ENCODE measurements around the gene SGPP1.
"Not testable (repeated sequence)": the region's sequence is repeated elsewhere in the genome, so short reads cannot be mapped to it uniquely, and the experiment has no call there.

Gene SGPP1

DNA sequence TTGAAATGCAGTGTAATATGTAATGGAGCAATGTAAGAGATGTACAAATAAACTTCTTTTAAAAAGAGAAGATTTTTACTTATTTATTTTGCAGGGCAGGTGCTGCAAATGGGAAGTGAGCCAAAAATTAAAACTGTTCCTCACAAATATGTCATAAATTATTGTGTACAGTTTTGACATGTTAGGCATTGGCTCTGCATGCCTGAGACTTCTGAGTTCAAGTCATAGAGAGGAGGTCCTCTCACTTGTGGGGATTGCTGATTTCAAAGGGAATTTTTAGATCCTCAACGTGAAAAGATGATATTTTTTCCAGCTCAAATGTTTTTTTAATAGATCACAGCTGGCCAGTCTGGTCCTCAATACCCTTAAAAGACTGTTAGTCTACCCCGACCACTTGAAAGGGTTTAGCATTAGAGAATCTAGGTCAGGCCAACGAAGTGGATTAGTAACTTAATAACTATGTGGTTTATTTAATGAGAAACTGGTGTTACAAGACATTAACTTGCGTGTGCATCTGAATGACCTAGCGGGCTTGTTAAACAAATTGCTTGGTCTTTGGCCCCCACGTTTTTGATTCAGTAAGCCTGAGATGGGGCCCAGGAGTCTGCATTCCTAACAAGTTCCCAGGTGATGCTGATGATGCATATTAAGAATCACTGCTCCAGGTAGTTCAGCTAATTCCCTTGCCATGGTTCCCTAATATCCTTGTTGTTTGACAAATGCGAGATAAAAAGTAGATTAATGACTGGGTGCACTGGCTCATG, 55.3 kb downstream of the SGPP1 start:
- DNase-seq, result no peak

DNA sequence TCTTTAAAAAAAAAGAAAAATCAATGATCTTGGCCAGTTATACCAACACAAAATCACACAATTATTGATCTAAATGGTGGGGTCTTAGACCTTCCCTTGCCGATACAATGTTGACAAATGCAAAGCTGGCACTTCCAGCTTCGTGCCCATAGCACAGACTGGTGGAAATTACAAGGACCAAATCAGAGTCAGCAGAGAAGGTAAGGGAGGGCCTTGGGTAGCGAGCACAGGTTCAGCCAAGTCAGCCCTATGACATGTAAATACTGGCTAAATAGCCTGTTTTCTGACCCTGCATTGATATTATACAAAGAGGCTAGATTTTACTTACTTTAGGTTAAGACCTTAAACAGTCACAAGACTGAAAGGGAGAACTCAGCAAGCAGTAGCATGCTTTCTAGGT, 55.9 kb downstream of the SGPP1 start:
- no peak for DNase-seq

DNA sequence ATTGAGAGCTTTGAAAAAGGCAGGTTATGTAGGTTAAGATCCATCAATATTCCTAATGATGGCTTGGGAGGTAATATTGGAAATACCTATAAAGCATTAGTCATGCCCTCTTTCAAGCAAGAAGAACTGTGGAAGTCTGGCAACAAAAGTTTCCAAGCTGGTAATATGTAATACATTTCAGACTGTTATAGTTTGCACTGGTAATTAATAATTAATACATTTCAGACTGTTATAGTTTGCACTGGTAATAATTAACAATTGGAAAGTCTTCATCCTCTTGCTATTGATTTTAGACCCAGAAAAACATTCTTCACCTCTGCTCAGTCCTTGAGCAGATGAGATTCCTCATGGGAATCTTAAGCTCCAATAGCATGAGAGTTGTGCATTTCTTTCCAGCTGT, 57.2 kb downstream of the SGPP1 start:
- DNase-seq, result no peak

DNA sequence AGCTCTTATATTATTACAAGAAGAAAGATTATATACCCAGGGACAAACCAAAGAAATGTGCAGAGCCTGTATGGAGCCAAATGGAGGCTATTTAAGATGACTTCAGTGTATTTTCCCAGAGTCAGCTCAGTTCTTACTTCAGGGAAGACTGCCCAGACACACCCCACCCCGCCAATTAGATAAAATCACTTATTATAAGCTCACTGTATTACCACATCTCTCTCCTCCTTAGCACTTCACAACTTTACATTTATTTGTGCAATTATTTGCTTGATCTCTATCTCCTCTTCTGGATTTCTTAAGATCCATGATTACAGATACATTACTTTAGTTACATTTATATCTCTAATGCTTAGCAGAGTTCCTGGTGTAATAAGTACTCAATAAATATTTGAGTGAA, 61.5 kb downstream of the SGPP1 start:
- DNase-seq, result no peak

DNA sequence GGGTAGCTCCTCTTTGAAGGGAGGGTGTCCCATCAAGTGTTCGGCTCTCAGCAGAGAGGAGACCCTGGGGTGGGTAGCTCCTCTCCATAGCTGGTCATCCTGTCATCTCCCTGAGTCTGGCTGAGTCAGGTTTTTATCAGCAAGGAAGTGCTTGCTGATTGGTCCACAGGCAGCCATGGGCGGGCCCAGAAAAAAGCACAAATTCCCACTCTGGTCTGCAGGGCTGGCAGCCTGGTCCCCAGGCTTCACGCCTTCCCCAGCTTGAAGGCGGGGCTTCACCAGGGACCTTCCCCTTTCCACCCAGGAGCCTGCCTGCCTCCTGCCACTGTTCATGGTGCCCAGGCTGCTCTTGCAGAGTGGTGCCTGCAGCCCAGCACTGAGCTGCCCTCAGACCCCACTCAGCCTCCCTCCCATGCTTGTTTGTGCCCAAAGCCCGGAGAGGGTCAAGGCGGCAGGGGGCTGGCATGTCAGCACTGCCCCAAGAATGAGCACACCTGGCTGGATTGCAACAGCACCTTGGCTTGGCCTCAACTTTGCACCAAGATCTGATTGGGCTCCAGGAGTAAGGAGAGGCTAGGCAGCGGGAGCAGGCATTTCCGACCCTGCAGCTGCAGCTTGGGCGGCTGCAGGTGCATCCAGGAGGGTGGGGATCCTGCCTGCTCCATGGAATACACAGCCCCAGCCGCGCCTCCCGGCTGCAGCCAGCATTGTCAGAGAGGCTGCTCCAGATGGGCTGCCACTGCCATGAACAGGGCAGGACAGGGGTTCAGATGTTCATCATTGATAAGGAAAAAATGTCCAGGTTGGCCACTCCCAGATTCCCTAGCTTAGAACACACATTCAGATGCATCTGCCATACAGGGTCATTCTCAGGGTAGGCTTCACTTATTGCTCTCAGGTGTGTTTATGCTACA, 64.2 kb downstream of the SGPP1 start:
- DNase-seq, result no peak

DNA sequence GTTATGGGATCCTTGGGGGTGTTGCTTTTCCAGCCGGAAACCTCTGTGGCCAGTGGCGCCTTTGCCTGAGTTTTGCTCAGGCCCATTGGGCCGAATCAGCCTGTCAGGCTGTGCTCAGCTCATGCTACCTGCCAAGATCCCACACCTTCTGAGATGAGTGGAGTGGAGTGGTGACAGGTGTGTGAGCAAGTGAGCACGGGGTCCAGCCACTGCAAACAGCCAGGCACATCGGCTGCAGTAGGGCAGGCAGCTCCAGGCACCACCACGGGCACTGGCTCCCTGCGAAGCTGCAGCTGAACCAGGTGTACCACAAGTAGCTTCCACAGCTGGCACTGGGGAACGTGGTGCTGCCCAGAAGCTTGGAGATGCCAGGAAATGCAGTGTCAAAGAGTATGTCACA, 65.1 kb downstream of the SGPP1 start:
- no peak for DNase-seq

DNA sequence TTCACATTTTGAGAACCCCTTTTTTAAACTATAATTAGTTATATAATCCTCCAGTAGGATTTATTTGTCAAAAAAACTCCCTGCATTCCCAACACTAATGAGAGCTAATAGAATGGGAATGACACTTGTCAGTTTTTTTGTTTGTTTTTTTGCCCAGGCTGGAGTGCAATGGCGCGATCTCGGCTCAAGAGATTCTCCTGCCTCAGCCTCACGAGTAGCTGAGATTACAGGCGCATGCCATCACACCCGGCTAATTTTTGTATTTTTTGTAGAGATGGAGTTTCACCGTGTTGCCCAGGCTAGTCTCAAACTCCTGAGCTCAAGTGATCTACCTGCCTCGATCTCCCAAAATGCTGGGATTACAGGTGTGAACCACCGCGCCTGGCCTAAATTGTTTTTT, 66.0 kb downstream of the SGPP1 start:
- not testable (repeated sequence) for DNase-seq

DNA sequence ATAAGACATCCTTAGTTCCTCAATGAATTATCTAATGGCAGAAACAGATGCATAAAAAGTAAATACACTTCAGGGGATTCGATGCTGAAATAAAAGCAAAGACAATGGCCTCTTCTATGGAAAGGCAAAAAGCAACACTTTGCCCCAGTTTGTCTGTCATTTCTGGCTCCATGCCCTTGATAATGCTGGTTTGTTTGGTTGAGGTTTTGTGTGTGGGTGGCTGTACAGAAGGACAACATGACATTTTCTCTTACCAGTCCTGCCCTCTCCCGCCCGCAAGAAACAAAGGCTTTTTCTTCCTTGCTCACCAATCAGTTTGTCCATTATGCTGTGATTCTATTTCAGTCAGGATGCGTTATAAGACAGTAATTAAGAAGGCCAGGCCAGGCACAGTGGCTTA, 68.1 kb downstream of the SGPP1 start:
- DNase-seq, result no peak

DNA sequence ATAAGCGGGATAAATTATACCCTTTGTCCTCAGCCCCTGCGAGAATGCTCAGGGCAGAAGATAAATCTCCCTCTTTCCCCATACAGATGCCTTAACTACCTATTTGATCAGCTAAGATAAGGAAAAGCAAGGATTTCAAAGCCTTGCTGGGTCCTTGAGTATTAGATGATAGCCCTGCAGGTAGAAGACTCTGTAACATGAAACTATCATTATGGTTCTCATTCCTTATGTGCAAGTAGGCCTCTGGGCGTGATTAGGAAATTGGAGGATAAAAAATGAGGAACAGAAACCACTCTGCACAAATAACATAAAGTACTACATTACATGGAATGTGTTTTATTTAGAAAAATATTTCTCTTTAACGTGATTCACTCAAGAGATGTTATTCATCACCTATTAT, 71.7 kb downstream of the SGPP1 start:
- DNase-seq, result no peak

DNA sequence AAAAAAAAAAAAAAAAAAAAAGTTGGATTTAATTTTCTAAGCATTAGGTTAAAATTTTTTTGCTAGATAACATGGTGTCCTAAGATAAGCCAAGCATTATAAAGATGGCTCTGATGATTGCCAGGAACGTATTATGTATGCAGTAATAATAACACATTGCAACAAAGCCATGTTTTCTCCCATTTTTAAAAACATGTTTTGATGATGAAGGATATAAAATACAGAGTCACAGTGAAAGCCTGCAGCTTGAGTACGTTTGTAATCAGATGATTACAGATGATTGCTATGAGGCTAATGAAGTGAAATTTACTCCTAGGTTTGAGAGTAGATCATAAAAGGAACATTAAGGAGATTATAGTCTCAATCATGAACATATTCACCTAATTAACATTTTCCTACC, 72.9 kb downstream of the SGPP1 start:
- no peak for DNase-seq

DNA sequence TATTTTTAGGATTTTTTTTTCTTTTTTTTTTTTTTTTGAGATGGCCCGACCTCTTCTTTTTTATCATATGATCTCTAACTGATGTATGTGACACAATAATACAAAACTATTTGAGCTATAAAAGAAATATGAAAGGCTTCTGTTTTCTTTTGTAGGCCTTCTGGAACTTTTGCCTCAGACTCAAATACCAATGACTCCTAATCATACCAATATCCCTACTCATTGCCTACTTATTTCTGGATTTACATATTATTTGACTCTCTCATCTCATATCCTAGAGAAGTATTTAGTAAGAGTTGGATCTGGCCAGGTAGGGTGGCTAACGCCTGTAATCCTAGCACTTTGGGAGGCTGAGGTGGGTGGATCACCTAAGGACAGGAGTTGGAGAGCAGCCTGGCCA, 73.5 kb downstream of the SGPP1 start:
- no peak for DNase-seq

DNA sequence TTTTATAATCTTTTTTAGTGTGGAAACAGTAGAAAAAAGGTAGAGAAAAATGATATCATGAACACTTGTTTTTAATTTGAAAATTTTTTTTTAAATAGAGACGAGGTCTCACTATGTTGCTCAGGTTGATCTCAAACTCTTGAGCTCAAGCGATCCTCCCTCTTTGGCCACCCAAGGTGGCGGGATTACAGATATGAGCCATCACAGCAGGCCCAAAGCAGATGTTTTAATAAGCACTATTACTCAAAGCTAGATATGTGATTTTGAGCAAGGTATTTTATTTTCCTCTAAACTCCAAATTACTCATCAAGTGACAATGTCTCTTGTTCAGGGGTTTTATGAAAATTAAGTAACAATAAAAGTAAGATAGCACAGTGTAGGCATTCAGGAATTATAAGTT, 75.5 kb downstream of the SGPP1 start:
- no peak for DNase-seq

DNA sequence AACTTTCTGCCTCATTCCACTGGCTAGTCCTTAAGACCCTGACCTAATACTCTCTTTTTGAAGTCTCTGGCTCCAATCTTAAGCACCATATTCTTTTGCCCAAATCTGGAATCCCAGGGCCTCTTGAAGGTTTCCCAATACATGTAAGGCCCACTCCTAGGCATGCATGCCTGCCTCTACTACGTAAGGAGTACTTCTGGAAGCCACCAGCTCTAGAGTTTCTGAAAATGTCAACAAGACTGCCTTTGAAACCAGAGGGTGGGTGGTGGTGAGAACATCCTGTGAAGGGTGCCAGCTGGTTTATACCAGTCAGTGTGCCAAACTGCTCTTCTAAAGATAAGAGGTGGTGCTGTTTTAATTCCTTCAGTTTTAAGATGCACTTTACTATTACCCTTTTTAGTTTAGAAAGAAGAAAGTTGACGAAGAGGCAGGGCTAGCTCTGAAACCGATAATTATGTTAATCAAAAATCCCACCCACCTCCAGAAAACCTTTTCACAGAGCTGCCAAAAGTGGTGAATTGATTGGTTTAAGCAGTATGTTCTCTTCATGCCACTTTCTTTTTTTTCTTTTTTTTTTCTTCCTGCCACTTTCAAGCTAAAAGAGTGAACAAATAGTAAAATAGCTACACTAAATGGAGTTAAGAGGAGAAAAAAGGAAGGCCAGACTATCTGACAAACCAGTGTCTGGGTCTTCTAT, 77.5 kb downstream of the SGPP1 start:
- no peak for DNase-seq

DNA sequence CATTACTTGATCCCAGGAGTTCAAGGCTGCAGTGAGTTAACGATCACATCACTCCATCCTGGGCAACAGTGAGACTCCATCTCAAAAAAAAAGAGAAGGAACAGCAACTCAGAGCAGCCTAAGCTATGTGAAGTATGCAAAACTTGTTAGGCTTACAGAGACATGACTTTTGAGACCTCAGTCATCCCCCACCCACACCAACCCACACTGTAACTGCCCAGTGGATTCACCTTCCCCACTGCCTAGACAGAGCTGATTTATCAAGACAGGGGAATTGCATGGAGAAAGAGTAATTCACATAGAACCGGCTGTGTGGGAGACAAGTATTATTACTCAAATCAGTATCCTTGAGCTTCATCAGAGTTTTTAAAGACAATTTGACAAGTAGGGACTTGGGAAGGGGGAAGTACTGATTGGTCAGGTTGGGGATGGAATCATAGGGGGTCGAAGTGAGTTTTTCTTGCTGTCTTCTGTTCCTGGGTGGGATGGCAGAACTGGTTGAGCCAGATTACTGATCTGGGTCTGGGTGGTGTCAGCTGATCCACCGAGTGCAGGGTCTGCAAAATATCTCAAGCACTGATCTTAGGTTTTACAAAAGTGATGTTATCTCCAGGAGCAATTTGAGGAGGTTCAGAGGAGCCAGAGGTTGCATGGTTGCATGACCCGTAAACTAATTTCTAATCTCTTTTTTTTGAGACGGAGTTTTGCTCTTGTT, 80.0 kb downstream of the SGPP1 start:
- DNase-seq, result no peak

DNA sequence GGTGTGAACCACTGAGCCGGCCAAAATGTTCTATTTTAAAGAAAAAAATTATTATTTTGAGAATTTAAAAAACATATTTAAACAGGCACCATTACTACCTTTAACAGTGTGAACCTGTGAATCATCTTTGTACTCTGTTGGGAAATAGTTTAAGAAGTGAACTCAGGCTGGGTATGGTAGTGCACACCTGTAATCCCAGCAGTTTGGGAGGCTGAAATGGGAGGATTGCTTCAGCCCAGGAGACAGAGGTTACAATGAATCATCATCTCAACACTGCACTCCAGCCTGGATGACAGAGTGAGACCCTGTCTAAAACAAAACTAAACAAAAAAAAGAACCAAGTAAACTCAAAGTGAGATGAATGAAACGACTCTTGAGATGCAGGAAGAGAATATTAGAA, 83.1 kb downstream of the SGPP1 start:
- no peak for DNase-seq

DNA sequence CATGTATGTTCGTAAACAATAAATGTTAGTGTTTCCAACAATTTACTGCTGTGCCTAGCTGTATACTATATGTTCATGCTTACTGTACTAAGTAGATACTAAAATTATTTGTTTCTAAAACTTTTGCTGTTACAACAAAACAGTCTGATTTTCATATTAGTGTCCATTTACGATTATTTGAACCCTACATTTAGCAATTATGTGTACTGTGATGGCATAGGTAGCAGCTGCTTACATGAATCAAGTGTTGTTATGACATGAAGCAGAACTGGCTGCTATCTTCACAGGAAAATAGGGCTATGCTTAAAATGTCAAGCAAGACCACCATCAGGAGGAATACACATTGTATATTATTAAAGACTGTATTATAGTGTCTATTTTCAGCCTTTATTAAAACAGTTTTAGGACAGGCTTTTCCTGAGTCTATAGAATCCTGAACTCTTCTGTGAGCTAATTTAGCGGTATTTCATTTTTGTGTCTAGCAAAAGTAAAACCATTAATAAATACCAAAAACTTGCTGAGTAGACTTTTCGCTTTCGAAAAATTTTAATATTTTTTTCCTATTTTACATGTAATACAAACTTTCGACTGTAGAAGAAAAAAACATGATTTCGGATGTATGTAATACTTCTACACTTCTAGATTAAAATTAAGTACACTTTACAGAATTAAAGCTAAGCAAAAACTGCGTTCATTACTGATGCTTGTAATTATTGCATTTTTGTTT, 85.0 kb downstream of the SGPP1 start:
- no peak for DNase-seq

DNA sequence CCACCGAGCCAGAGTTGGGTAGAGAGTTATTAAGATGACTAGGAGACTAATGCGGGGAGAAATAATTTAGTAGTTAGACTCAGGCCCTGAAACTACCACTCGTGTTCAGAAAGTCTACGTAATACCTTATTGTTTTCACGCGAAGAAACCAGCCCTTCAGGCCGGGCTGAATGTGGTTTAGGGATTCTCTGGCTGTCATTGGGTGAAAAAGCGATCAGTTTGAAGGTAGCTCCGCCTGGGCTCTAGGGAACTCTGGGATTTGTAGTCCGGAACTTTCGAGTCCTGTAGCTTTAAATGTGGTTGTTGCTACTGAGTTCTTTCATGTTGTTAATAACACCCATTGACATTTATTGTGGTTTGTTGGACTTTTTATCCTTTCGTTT, 85.6 kb downstream of the SGPP1 start:
- peak; percentile 98 for DNase-seq

DNA sequence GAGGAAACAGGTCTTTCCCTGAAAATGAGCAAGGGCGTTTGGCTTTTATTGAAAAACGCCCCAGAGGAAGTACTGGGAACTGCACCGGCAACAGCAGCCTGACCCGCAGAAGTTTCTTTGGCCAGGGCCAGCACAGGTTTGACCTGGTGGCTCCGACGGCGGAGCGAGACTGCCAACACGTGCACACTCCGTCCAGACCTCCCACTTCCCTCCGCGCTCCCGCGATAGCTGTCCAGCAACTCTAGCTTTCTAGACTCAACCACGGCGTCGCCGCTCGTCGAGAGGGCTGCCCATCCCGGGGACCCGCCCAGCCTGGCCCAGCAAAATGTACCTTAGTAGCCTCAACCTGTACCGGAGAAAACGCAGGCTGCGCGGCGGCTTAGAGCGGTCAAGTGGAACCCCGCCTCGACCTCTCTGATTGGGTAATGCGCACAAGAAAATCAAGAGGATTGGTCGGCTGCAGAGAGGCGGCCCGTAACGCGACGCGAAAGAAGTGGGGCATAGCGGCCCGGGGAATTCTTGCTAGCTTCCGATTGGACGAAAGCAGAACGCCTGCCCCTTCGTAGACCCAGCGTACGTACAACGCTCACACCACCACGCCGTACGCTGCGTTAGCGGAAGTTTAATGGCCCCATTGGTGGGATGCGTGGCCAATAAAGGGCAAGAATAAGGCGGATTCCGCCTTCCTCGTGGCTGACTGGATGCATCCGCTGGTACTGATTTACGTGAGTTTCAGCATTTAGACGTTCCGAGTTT, 86.2 kb downstream of the SGPP1 start, which contains the start of gene WDR89:
Gene WDR89, minus strand, starts transcription at position 399 of the 756 bp plus-strand sequence. CDS start 41,929 bp downstream, outside the sequence.
- DNase-seq, result peak; percentile 100

DNA sequence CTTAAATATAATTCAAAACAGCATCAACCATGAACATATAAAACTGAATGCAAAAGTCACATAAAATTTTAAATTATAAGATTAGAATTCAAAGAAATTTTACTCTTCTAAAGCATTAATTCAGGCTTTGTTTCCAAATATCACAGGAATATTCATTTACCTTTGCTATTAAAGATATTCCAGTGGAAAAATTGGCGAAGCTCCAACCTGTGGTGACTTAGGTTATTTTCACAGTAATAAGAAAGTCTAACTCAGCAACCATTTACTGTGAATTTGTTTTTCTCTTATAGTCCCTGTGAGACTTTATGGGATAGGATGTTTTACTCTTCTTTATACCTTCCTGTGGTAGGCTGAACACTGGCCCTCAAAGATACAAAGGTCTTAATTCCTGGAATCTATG, 89.4 kb downstream of the SGPP1 start:
- DNase-seq, result no peak

DNA sequence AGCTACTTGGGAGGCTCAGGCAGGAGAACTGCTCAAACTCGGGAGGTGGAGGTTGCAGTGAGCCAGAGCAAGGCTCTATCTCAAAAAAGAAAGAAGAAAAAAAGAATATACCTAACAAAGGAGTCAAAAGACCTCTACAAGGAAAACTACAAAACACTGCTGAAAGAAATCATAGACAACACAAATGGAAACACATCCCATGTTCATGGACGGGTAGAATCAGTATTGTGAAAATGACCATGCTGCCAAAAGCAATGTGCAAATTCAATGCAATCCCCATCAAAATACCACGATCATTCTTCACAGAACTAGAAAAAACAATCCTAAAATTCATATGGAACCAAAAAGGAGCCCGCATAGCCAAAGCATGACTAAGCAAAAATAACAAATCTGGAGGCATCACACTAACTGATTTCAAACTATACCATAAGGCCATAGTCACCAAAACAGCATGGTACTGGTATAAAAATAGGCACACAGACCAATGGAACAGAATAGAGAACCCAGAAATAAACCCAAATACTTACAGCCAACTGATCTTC, 91.7 kb downstream of the SGPP1 start:
- DNase-seq, result not testable (repeated sequence)

Measured in NCI-H1694 (cell line).